Thymus (tissue), 14 donors: ENCODE data around the gene PAQR6. TPM values are rescaled to one million over a fixed set of nuclear protein-coding genes. Genes with fewer than 3 reads are reported as not detected.
A peak's percentile ranks its signal among the peaks of the same experiment; 100 is the strongest.

Experiments used
- DNase-seq, 9 donors: peaks; one replicate each; pipeline ENCODE4 v3.0.0-alpha.2; 2013; ENCODE audit warnings: low spot score in 9 of 9, low read depth in 6 of 9, missing footprints in 1 of 9
- H3K27ac ChIP-seq, 2 donors: one replicate each; pipeline ENCODE4 v1.5.1; 2013; ENCODE audit warnings: control low read depth in 1 of 2, low read depth in 1 of 2, low read length in 1 of 2, mild to moderate bottlenecking in 1 of 2, moderate library complexity in 1 of 2
- H3K27me3 ChIP-seq, 2 donors: one replicate each; pipeline ENCODE4 v1.5.1; 2013; ENCODE audit warnings: low read length in 1 of 2; ENCODE audit not compliant: control insufficient read depth in 2 of 2, insufficient read depth in 1 of 2
- H3K36me3 ChIP-seq, 2 donors: one replicate each; pipeline ENCODE4 v1.5.1; 2013; ENCODE audit warnings: low read length in 1 of 2, mild to moderate bottlenecking in 1 of 2, moderate library complexity in 1 of 2; ENCODE audit not compliant: control insufficient read depth in 2 of 2, insufficient read depth in 2 of 2
- H3K4me1 ChIP-seq, 2 donors: one replicate each; pipeline ENCODE4 v1.5.1; 2013; ENCODE audit warnings: low read length in 2 of 2; ENCODE audit not compliant: control insufficient read depth in 2 of 2, insufficient read depth in 2 of 2
- H3K4me3 ChIP-seq, 2 donors: one replicate each; pipeline ENCODE4 v1.5.1; 2013; ENCODE audit warnings: low read length in 2 of 2, control low read depth in 1 of 2, mild to moderate bottlenecking in 1 of 2
- H3K9me3 ChIP-seq, 2 donors: one replicate each; pipeline ENCODE4 v1.5.1; 2013; ENCODE audit warnings: low read length in 1 of 2, mild to moderate bottlenecking in 1 of 2; ENCODE audit not compliant: control insufficient read depth in 2 of 2, insufficient read depth in 1 of 2
- WGBS: extraction: QIAGEN DNeasy Blood & Tissue Kit; methylation state at CpG from one replicate; pipeline ENCODE4 v1.1.7; 2013; 5-methylcytosine and 5-hydroxymethylcytosine counted together
- long read RNA-seq, 10 donors: transcript quantifications; one replicate each; lab custom pipeline, GENCODE V29; 2026
- polyA plus RNA-seq: library from polyadenylated mRNA; stranded (reverse); fragments of 200-250 nt; gene quantifications from one replicate; pipeline ENCODE4 v1.2.3, GENCODE V29; 2013
- total RNA-seq: library from RNA; stranded (reverse); fragments of 120-200 nt; gene quantifications from one replicate; pipeline ENCODE4 v1.2.4, GENCODE V29; 2013
- donor health status: healthy.

PAQR6 gene, protein sequence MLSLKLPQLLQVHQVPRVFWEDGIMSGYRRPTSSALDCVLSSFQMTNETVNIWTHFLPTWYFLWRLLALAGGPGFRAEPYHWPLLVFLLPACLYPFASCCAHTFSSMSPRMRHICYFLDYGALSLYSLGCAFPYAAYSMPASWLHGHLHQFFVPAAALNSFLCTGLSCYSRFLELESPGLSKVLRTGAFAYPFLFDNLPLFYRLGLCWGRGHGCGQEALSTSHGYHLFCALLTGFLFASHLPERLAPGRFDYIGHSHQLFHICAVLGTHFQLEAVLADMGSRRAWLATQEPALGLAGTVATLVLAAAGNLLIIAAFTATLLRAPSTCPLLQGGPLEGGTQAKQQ
- total RNA-seq (0.61 TPM), polyA plus RNA-seq (8.6 TPM)
- long read RNA-seq, donor 1 = 0 reads
- long read RNA-seq, donor 2 = 0 reads
- long read RNA-seq, donor 3 = 0 reads
- long read RNA-seq, donor 4 = 0 reads
- long read RNA-seq, donor 5 = 0 reads
- long read RNA-seq, donor 6 = 0 reads
- long read RNA-seq, donor 7 = 0 reads
- long read RNA-seq, donor 8 = 0 reads
- long read RNA-seq, donor 9 = 0 reads
- long read RNA-seq, donor 10 = 0 reads

DNA sequence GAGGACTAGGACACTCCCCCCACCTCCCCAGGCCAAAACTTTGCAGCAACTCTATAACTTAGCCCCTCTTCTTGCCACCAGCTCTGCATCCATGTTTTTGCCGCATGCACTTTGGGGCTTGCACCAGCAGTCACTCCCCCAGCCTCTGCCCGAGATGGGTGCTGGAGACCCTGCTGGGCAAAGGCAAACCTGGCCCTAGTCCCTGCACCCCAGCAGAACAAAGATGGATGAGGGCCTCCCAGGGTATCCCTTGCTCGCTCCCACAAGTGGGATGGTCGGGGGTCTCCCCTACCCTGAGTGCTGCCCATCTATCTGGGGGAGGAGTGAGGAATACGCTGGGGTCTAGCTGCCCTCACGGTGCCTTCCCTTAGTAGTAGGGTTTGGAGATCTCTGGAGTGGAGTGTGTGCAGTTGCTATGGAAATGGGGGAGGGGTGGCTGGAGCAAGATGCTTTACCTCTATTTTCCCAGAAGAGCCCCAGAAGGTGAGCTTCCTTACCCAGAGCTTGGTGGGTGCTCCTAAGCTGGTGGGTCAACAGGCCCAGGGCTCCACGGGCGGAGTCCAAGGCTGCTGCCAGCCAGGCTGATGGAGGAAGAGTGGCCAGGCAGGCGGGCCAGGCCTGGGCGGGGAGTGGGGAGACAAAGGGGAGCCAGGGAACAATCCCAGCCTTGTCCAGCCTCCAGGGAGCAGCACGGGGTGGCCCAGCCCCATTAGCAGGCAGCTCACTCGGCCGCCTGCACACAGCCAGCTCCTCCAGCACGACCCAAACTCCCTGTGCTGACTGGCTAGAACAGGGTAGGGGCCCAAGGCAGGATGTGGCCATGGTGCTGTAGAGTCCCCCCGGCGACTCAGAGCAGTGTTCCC is at the start of gene PAQR6:
TSS of gene PAQR6 (minus strand) at position 597 of the 863 bp plus-strand sequence. CDS start 1,325 bp downstream, outside the sequence.
- peaks cover 5 to 25% of the 10 kb centered on the region in 2 donors for H3K27me3 ChIP-seq
- H3K4me3 ChIP-seq = no peak within 1 kb of the TSS
- H3K4me1 ChIP-seq = peaks cover 6 to 31% of the 10 kb centered on the region in 2 donors
- WGBS = 91% methylated on average over 16 of the region's 16 CpGs
- H3K9me3 ChIP-seq = no peaks in the 10 kb centered on the region
- peaks cover 42 to 43% of the 10 kb centered on the region in 2 donors for H3K36me3 ChIP-seq
- no peak within 1 kb of the TSS for H3K27ac ChIP-seq
- DNase-seq = no peak

DNA sequence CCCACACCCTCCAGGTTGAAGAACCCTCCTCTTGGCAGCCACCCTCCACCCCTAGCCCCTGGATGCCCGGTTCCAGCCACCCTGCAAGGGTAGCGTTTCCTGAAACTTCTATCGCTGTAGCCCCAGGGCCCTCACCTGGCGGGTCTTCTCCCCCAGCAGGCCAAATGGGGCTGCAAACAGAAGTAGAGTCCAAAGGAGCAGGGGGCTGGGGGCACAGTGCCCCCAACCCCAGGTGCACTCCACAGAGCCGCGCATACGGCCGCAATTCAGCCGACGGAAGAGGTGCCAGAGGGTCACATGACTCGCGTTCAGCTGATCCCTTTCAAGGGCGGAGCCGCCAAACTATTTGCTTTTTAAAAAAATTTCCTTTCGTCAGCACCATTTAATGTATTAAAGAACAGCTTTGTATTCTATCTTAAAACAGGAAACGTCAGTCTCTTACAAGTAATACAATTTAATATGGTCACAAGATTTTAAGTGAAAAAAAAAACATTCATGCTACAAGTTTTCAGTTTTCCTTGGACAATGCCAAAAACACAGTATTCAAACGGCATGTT is 47.6 kb upstream of the PAQR6 start, which contains the start of gene GLMP:
TSS of gene GLMP (minus strand) at position 289 of the 557 bp plus-strand sequence. CDS start at position 255, 34 bp downstream.
- peak in 8 of 9 donors; percentile 44 to 79 (median 56) for DNase-seq
- peaks cover 11 to 12% of the 10 kb centered on the region in 2 donors for H3K4me1 ChIP-seq
- H3K36me3 ChIP-seq = peaks cover 19 to 20% of the 10 kb centered on the region in 2 donors
- H3K4me3 ChIP-seq = peak within 1 kb of the TSS; percentile 67 to 82
- no peaks in the 10 kb centered on the region for H3K27me3 ChIP-seq
- WGBS = 2% methylated on average over 17 of the region's 17 CpGs
- no peaks in the 10 kb centered on the region for H3K9me3 ChIP-seq
- peak within 1 kb of the TSS in 1 of 2 donors; percentile 25 for H3K27ac ChIP-seq

DNA sequence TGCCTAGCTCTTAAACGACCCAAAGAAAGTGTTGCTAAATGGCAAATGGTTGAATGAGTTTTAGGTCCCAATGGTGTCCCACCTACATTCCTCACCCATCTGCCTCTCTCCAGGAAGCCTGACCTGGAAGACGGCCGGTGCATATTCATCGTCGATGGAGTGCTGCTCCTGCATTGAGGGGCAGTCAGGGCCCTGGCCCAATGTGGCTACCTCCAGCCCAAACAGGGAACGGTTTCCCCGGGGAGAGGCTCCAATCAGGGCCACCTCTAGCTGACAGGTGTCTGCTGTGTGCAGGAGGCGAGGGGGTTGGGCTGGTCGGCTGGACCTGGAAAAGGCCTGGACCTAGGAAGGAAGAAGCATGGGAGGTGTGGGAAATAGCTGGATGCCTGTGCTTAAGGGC is 46.0 kb upstream of the PAQR6 start:
- no peak overlapping the region for H3K27ac ChIP-seq
- WGBS = 98% methylated on average over 9 of the region's 9 CpGs
- no peaks in the 10 kb centered on the region for H3K9me3 ChIP-seq
- no peak for DNase-seq
- no peak overlapping the region for H3K4me3 ChIP-seq
- peaks cover 19 to 25% of the 10 kb centered on the region in 2 donors for H3K36me3 ChIP-seq
- peaks cover 11 to 12% of the 10 kb centered on the region in 2 donors for H3K4me1 ChIP-seq
- no peaks in the 10 kb centered on the region for H3K27me3 ChIP-seq

DNA sequence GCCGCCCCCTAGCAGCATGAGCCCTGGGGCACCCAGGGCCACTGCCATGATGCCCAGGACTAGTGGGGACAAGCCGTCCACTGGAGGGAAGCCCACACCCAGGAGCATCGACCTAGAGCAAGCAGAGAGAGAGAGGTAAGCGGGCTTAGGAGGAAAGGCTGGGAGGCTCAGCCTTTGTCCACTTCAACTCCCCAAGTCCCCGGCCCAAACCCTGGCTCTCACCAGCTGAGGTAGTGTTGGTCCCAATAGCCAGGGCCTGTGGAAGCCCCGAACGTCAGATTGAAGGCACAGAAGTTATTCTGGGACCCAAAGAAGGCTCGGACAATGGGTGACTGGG is 45.2 kb upstream of the PAQR6 start:
- peaks cover 19 to 25% of the 10 kb centered on the region in 2 donors for H3K36me3 ChIP-seq
- no peak for DNase-seq
- H3K9me3 ChIP-seq = no peaks in the 10 kb centered on the region
- no peak overlapping the region for H3K4me3 ChIP-seq
- H3K4me1 ChIP-seq = peaks cover 11 to 12% of the 10 kb centered on the region in 2 donors
- no peaks in the 10 kb centered on the region for H3K27me3 ChIP-seq
- 96% methylated on average over 8 of the region's 8 CpGs for WGBS
- H3K27ac ChIP-seq = no peak overlapping the region

DNA sequence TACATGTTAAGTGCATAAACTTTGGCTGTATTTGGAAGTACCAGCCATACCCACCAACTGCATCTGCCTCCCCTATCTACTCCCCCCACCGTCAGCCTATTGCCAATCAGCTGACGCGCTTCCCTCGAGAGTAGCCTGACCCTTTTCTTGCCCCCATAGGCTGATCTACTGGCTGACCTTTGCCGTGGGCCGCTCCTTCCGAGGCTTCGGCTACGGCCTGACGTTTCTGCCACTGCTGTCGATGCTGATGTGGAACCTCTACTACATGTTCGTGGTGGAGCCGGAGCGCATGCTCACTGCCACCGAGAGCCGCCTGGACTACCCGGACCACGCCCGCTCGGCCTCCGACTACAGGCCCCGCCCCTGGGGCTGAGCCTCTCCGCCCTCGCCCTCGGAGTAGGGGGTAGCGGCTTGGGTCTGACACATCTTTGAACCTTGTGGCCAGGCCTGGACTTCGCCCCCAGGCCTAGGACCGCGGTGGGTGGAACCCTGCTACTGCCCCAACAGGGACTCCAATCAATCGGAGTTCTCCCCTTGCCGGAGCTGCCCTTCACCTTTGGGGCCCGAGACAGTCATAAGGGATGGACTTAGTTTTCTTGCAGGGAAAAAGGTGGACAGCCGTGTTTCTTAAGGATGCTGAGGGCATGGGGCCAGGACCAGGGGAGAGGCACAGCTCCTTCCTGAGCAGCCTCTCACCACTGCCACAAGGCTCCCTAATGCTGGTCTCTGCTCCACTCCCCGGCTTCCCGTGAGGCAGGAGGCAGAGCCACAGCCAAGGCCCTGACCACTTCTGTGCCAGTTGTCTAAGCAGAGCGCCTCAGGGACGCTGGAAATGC is 43.6 kb upstream of the PAQR6 start:
- peaks cover 19 to 25% of the 10 kb centered on the region in 2 donors for H3K36me3 ChIP-seq
- DNase-seq = peak in 1 of 9 donors; percentile 5
- H3K4me1 ChIP-seq = peaks cover 11 to 12% of the 10 kb centered on the region in 2 donors
- H3K27me3 ChIP-seq = no peaks in the 10 kb centered on the region
- WGBS = 70% methylated on average over 37 of the region's 37 CpGs
- H3K27ac ChIP-seq = no peak overlapping the region
- H3K4me3 ChIP-seq = no peak overlapping the region
- H3K9me3 ChIP-seq = no peaks in the 10 kb centered on the region

DNA sequence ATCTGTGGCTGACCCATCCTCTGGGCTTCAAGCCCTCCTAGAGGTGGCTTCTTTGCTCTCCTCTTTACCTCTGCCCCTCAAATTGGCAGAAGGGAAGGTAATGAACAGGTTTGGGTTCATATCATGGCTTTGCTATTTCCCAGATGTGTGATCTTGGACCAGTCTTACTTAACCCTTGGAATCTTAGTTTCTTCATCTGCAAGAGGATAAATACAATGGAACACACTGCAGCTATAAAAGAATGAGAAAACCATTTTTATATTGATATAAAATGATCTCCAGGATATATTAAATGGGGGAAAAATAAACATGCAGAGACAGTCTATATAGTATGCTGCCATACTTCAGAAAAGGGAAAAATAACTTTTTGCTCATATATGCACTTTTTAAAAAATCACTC is 42.0 kb upstream of the PAQR6 start:
- no peaks in the 10 kb centered on the region for H3K9me3 ChIP-seq
- no peak for DNase-seq
- H3K36me3 ChIP-seq = peaks cover 30 to 37% of the 10 kb centered on the region in 2 donors
- peaks cover 2 to 6% of the 10 kb centered on the region in 2 donors for H3K4me1 ChIP-seq
- H3K27ac ChIP-seq = no peak overlapping the region
- H3K4me3 ChIP-seq = no peak overlapping the region
- H3K27me3 ChIP-seq = no peaks in the 10 kb centered on the region

DNA sequence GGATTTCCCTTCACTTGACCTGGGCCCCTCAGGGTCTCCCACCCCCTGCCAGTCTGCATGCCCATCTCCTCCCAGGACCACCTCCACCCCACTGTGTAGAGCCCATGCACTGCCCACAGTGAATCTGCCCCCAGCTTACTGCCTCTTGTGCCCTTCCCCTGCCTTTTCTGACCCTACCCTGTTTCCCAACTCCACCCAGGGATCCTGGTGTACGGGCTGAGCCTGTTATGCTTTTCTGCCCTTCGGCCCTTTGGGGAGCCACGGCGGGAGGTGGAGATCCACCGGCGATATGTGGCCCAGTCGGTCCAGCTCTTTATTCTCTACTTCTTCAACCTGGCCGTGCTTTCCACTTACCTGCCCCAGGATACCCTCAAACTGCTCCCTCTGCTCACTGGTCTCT is 38.2 kb upstream of the PAQR6 start:
- H3K27ac ChIP-seq = no peak overlapping the region
- peaks cover 13 to 23% of the 10 kb centered on the region in 2 donors for H3K4me1 ChIP-seq

DNA sequence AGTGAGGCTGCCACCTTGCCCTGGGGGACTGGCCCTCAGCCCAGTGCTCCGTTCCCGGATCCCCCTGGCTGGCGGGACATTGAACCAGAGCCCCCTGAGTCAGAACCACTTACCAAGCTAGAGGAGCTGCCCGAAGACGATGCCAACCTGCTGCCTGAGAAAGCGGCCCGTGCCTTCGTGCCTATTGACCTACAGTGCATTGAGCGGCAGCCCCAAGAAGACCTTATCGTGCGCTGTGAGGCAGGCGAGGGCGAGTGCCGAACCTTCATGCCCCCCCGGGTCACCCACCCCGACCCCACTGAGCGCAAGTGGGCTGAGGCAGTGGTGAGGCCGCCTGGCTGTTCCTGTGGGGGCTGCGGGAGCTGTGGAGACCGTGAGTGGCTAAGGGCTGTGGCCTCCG is 37.6 kb upstream of the PAQR6 start:
- Histone ChIP-seq H3K4me3 (no peak overlapping the region), H3K9me3 (no peaks in the 10 kb centered on the region), H3K27ac (no peak overlapping the region), H3K27me3 (no peaks in the 10 kb centered on the region), H3K4me1 (peaks cover 14 to 25% of the 10 kb centered on the region in 2 donors), H3K36me3 (peaks cover 11 to 17% of the 10 kb centered on the region in 2 donors)
- no peak for DNase-seq
- 98% methylated on average over 21 of the region's 21 CpGs for WGBS

More for the DNA sequence above, 38.2 kb upstream of the PAQR6 start:
- peaks cover 12 to 17% of the 10 kb centered on the region in 2 donors for H3K36me3 ChIP-seq
- H3K27me3 ChIP-seq = no peaks in the 10 kb centered on the region
- DNase-seq = no peak
- over 99% methylated on average over 8 of the region's 8 CpGs for WGBS
- H3K9me3 ChIP-seq = no peaks in the 10 kb centered on the region
- no peak overlapping the region for H3K4me3 ChIP-seq
